HG03521 (cell line): ENCODE results near the gene C1QTNF5.
"Not testable (repeated sequence)": the region's sequence is repeated elsewhere in the genome, so short reads cannot be mapped to it uniquely, and the experiment has no call there.

ENCODE experiments used
- ATAC-seq: cut with Tn5 transposase; IDR thresholded peaks from one replicate; pipeline ENCODE4 v1.9.1; 2021; ENCODE audit warnings: mild to moderate bottlenecking, moderate library complexity; ENCODE audit not compliant: unreplicated experiment

C1QTNF5 gene

GRCh38 chr11:119340335-119341221, at the start of gene C1QTNF5:
TSS of gene C1QTNF5 (minus strand) at chr11:119340883. CDS start at chr11:119340397, 486 bp downstream.
- ATAC-seq = no peak

DNA sequence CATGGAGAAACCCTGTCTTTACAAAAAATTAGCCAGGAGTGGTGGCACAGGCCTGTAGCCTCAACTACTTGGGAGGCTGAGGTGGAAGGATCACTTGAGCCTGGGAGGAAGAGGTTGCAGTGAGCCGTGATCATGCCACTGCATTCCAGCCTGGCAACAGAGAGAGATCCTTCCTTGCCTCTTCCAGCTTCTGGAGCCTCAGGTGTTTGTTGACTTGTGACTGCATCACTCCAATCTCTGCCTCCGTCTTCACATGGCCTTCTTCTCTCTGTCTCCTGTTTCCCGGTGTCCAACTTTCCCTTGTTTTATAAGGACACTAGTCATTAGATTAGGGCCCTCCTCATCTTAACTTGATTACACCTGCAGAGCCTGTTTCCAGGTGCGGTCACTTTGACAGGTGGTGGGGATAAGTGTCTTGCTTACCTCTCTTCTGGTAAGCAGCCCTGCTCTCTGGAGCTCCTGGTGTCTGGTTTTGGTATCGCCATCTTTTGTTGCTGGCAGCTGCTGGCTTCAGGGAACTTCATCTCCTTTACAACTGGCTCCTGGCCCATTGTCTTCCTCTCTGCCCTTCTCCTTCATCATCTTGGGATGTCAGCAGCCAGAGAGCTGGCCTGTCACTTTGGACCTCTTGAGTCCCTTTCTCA, 49.0 kb upstream of the C1QTNF5 start:
- no peak for ATAC-seq

- ATAC-seq = no peak
These were observed 47.4 kb upstream of the C1QTNF5 start for GRCh38 chr11:119388103-119388502.

- ATAC-seq = no peak
These were observed 43.6 kb upstream of the C1QTNF5 start for GRCh38 chr11:119384332-119384731.

- not testable (repeated sequence) for ATAC-seq
These were observed 41.8 kb upstream of the C1QTNF5 start for GRCh38 chr11:119382513-119382912.

GRCh38 chr11:119382101-119382500, 41.4 kb upstream of the C1QTNF5 start:
- no peak for ATAC-seq

- peak; percentile 98 for ATAC-seq
These were observed 40.7 kb upstream of the C1QTNF5 start, which contains the start of gene USP2 for GRCh38 chr11:119381181-119381988. TSS of gene USP2 (minus strand) at chr11:119381690. CDS start at chr11:119373480, 8,210 bp downstream.

GRCh38 chr11:119380827-119381180, 40.1 kb upstream of the C1QTNF5 start:
- no peak for ATAC-seq

DNA sequence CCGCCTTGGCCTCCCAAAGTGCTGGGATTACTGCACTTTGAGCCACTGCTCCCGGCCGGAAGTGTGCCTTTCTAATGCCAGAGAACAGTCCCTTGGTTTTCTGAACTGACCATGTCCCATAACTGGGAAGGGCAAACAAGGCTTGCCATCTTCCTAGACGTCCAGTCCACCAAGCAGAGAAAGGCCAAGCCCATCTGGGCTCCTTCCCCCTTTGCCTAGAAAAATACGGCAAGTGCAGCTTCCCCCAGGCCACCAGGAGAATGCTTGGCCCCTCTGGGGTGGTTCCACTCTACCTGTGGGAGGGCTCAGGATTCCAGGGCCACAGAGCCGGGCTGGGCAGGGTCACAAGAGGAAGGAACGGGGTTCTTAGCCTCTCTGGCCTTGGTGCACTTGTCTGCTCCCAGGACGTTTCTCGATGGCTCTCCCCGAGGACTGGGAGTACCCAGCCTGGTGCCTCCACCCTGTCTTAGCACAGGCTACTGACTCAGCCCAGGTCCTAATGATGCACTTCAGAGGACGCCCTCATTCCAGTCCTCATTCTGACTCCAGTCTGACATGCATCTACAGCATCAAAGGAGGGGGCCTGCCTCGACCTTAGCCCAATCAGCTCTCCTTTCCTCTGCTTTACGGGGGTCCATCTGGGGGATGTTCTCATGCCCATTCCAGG, 39.6 kb upstream of the C1QTNF5 start:
- ATAC-seq = no peak

GRCh38 chr11:119378851-119379465, 38.3 kb upstream of the C1QTNF5 start:
- ATAC-seq = no peak

DNA sequence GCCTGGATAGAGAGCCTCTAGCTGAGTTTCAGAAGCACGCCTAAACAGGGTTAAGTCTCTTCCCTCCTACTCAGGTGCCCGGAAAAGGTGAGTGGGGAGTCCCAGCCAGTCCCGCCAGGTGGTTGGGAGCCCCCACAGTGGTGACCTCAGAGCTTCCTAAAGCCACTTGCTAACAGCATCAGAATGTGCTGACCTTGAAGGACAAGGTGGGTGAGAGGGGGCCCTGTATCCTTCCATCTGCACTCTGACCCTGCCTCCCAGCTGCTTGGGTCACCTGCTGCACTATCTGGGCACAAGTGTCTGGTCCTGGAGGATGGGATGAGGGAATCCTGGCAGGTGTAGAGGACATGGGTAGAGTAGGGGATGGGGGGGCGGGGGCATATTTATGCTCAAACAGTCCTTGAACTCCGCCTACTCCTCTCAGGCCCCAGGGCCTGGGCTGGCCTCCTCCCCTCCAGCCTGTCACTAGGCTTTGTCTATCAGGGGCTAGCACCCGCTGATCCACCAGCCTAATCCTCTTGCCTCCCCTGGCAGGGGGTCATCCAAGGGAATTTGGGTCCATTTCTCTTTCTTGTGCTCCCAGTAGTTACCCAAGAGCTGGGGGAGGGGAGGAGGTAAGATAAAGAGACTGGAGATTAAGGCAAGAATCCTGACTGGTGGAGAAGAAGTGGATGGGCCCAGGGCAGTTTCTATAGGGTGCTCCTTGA, 37.4 kb upstream of the C1QTNF5 start:
- no peak for ATAC-seq

DNA sequence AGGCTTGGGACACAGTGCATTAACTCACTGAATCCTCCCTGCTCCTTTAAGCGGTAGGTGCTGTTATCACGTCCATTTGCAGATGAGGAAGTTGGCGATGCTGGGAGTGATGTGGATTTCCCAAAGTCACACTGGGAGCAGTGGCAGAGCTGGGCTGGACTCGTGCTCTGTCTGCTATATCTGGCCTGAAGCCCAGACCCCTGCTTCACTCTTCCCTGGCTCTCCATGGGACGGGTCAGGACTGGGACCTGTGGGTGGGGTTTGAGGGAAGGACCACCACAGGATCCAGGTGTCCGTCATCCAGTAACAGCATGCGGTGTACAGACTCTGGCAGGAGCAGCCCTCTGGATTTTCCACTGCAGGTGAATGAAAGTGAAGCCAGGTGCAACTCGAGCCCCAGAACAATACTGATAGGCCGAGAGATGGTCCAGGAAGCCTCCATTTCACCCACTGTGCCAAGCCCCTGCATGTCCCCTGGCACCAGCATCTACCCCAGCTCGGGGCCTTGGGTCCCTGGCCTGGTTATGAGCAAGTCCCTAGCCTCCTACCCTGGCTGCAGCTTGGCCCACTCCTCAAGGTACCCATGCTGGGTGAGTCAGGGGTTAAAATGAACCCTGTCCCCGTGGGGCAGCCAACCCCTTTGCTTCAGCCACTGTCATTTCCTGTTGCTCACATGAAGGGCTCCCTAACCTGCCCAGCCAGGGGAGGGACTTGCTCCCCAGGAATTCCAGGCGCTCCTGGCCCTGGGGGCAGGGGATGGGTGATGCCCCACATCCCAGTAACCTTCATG, 36.6 kb upstream of the C1QTNF5 start:
- ATAC-seq = no peak

GRCh38 chr11:119376197-119376847, 35.6 kb upstream of the C1QTNF5 start:
- no peak for ATAC-seq

GRCh38 chr11:119375337-119376196, 34.9 kb upstream of the C1QTNF5 start:
- ATAC-seq = no peak

DNA sequence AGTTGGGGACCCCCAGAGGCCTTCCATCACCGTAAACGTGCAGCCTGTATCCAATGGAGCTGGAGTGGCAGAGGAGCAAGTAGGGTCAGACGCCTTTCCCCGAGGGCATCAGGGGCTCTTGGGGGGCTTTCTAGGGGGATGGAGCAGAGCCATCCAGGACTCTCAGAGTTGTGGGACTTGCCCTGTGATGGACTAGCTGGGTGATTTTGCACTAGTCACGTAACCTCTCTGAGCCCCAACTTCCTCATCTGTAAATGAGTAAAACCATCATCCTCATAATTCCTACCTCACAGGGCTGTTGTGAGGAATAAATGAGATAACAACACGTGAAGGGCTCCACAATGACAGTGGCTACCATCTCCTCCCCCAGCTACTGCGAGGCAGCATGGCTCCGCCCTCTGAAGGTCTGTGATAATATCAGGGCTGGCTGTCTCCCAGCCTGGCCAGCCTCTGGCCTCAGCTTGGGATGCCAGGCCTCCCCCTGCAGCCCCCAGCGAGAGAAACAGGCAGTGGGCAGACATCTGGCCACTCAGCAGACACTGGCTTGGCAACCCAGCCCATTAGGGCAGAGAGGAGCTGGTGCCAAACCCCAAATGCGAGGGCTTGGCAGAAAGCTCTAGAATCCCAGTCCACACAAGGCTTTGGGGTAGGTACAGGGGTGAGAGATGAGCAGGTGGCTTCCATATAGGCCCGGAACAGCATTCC, 34.1 kb upstream of the C1QTNF5 start:
- ATAC-seq = no peak

DNA sequence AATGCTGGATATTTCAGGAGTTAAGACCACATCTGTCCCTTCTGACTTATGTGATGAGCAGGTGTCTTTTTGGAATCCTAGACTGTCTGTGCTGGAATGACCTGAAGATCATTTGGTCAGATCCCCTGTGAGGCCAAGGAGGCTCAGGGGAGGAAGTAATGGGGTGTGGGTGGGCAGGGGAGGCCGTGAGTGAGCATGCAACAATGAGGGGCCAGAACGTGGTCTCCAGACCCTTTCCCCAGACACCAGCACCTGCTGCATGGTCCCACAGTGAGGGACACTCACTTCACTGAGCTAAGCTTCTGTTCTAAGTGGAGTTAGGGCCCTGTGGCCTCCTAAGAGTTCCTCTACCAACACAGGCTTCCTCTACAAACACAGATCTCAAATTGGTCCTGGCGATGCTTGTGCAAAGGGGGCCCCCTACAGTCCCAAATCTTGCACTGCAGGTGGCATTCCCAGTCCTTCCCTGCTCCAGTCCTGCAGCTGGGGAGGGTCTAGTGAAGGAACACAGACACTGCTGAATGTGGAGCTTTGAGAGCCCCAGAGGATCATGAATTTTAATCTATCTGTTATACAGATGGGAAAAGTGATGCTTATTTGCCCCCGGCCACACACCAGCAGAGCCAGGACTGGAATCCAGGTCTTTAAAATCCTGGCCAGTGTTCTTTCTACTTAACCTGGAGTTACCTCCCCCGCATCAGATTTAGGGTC, 33.4 kb upstream of the C1QTNF5 start:
- ATAC-seq = no peak
